ENCODE results near the gene FBXO17.
A peak's percentile ranks its signal among the peaks of the same experiment; 100 is the strongest.
"Not testable (repeated sequence)": the region's sequence is repeated elsewhere in the genome, so short reads cannot be mapped to it uniquely, and the experiment has no call there.

The FBXO17 gene

GRCh38 chr19:38970664-38971532 lies 4.6 kb downstream of the FBXO17 start:
- Mint-ChIP-seq H3K4me1 (ENCODE audit: low read depth) (peaks cover 5% of the 10 kb centered on the region), H3K27me3 (peaks cover 23% of the 10 kb centered on the region), H3K4me3 (no peak overlapping the region), H3K36me3 (ENCODE audit: low read depth) (no peaks in the 10 kb centered on the region), H3K9me3 (no peaks in the 10 kb centered on the region), H3K27ac (no peak overlapping the region)
- DNase-seq = no peak

- H3K4me3 Mint-ChIP-seq; H3K36me3 Mint-ChIP-seq (ENCODE audit: low read depth); H3K9me3 Mint-ChIP-seq; DNase-seq; H3K4me1 Mint-ChIP-seq (ENCODE audit: low read depth); H3K27ac Mint-ChIP-seq: not testable (repeated sequence)
- H3K27me3 Mint-ChIP-seq = peaks cover 29% of the 10 kb centered on the region
Observed at GRCh38 chr19:38966149-38966548, 9.4 kb downstream of the FBXO17 start.

GRCh38 chr19:38964738-38965137 lies 10.8 kb downstream of the FBXO17 start:
- no peaks in the 10 kb centered on the region for H3K9me3 Mint-ChIP-seq
- H3K27me3 Mint-ChIP-seq = peaks cover 24% of the 10 kb centered on the region
- H3K27ac Mint-ChIP-seq = no peak overlapping the region
- no peak for DNase-seq
- H3K4me3 Mint-ChIP-seq = no peak overlapping the region
- no peaks in the 10 kb centered on the region for H3K36me3 Mint-ChIP-seq (ENCODE audit: low read depth)
- peaks cover 4% of the 10 kb centered on the region for H3K4me1 Mint-ChIP-seq (ENCODE audit: low read depth)

DNA sequence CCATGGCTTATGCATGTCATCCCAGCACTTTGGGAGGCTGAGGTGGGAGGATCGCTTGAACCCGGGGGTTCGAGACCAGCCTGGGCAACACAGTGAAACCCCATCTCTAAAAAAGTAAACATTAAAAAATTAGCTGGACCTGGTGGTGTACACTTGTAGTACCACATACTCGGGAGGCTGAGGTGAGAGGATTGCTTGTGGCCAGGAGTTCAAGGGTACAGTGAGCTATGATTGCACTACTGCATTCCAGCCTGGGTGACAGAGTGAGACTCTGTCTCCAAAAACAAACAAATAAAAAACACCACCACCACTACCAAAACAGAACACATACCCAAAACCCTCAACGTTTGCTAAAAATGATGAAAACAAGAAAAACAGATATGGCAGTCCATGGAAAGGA lies 15.9 kb downstream of the FBXO17 start:
- DNase-seq = no peak
- Mint-ChIP-seq H3K4me3 (no peak overlapping the region), H3K4me1 (ENCODE audit: low read depth) (peaks cover 4% of the 10 kb centered on the region), H3K27me3 (peaks cover 11% of the 10 kb centered on the region), H3K9me3 (no peaks in the 10 kb centered on the region), H3K36me3 (ENCODE audit: low read depth) (no peaks in the 10 kb centered on the region), H3K27ac (no peak overlapping the region)

GRCh38 chr19:38958301-38958700 lies 17.2 kb downstream of the FBXO17 start:
- H3K4me1 Mint-ChIP-seq (ENCODE audit: low read depth) = peaks cover 4% of the 10 kb centered on the region
- no peak overlapping the region for H3K27ac Mint-ChIP-seq
- peaks cover 14% of the 10 kb centered on the region for H3K27me3 Mint-ChIP-seq
- no peaks in the 10 kb centered on the region for H3K36me3 Mint-ChIP-seq (ENCODE audit: low read depth)
- no peak for DNase-seq
- no peak overlapping the region for H3K4me3 Mint-ChIP-seq
- no peaks in the 10 kb centered on the region for H3K9me3 Mint-ChIP-seq

- Mint-ChIP-seq H3K9me3 (no peaks in the 10 kb centered on the region), H3K4me3 (no peak overlapping the region), H3K27ac (no peak overlapping the region), H3K27me3 (peaks cover 21% of the 10 kb centered on the region), H3K36me3 (ENCODE audit: low read depth) (no peaks in the 10 kb centered on the region), H3K4me1 (ENCODE audit: low read depth) (peaks cover 5% of the 10 kb centered on the region)
- DNase-seq = no peak
Observed at GRCh38 chr19:38956264-38956663, 19.3 kb downstream of the FBXO17 start.

DNA sequence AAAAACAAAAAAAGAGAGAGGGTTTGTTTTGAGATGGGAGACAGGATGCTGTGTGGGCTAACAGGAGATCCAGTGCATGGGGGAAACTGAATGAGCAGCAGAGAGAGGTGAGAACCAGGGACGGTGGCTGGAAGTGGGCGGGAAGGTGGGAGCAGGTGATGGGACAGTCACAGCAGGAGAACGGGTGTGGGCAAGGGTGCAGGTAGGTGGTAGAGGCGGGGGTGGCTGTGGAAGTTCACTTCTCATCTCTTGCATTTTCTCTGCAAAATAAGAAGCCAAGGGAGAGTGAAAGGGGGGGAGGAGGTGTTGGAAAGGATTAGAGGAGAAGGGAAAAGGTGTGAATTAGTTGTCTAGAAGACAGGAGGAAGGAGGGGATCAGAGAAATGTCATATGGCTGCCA lies 21.9 kb downstream of the FBXO17 start:
- peaks cover 15% of the 10 kb centered on the region for H3K4me1 Mint-ChIP-seq (ENCODE audit: low read depth)
- H3K27me3 Mint-ChIP-seq = peaks cover 31% of the 10 kb centered on the region
- H3K36me3 Mint-ChIP-seq (ENCODE audit: low read depth) = no peaks in the 10 kb centered on the region
- no peak overlapping the region for H3K27ac Mint-ChIP-seq
- DNase-seq = no peak
- H3K9me3 Mint-ChIP-seq = no peaks in the 10 kb centered on the region
- H3K4me3 Mint-ChIP-seq = no peak overlapping the region

DNA sequence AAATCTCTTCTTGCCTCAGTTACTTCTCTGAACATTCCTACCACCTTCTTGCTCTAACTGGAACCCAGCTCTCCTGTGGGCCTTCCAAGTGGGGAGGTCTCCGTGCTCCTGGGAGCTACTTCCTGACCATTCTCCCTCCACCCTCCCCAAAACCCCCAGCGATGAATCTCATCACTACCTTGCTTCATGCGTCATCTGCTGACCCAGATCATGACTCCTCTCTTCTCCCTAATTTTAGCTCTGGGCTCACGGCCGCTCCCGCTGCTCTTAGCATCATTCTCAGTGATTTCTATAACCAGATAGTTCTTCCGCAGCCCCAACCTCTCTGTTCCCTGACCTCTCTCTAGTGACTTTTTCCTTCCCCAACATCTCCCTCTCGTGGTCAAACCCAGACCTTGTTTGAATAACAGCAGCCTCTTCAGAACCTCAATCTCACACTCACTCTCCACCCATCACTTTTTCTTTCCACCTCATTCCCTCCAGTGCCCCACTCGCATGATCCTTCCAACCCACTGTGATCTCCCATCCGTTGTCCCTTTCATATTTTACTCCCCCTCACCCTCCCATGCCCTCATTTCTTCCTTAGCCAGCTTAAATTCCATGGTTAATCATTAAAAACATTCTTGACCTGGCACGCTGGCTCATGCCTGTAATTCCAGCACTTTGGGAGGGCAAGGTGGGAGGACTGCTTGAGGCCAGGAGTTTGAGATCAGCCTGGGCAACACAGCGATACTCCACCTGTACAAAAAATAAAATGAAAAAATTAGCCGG lies 23.0 kb downstream of the FBXO17 start:
- Mint-ChIP-seq H3K4me1 (ENCODE audit: low read depth) (peaks cover 15% of the 10 kb centered on the region), H3K27me3 (peaks cover 31% of the 10 kb centered on the region), H3K36me3 (ENCODE audit: low read depth) (no peaks in the 10 kb centered on the region), H3K4me3 (no peak overlapping the region), H3K9me3 (no peaks in the 10 kb centered on the region), H3K27ac (no peak overlapping the region)
- no peak for DNase-seq

- H3K9me3 Mint-ChIP-seq = no peaks in the 10 kb centered on the region
- H3K27me3 Mint-ChIP-seq = peaks cover 31% of the 10 kb centered on the region
- no peak overlapping the region for H3K4me3 Mint-ChIP-seq
Observed at GRCh38 chr19:38951187-38951586, 24.4 kb downstream of the FBXO17 start.

DNA sequence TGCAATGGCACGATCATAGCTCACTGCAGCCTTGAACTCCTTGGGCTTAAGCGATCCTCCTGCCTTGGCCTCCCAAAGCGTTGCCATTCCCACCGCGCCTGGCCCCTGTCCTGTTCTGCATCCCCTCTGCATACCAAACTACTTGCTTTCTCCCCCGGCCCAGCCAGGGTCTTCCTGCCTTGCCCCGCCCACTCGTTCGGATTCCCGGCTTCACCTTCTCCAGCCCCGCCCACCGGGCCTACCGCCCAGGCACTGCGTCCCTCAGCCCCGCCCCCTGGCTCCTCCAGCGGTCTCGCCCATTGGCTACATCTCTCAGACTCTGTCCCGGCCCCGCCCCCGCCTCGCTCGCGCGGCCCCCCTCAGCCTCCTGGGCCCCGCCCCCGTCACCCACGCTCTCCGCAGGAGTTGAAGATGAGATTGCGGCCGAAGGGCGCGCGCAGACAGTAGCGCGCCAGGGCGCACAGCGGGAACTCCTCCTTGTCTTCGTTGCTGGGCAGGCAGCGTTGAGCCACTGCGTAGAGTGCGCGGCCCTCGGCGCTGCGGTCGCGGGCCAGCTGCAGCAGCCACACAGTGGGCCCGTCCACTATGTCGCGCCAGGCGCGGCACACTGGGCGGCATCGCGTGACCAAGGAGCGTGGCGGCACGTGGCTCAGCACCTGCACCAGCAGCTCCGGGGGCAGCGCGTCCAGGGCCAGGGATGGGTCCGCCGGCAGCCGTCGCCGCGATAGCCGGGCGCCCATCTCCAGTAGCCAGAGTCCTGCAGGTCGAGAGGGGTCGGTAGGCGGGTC lies 25.8 kb downstream of the FBXO17 start:
- peak overlapping the region; percentile 55 for H3K4me3 Mint-ChIP-seq
- H3K4me1 Mint-ChIP-seq (ENCODE audit: low read depth) = peaks cover 15% of the 10 kb centered on the region
- H3K27me3 Mint-ChIP-seq = peaks cover 31% of the 10 kb centered on the region
- peak; percentile 87 for DNase-seq
- H3K9me3 Mint-ChIP-seq = no peaks in the 10 kb centered on the region
- no peaks in the 10 kb centered on the region for H3K36me3 Mint-ChIP-seq (ENCODE audit: low read depth)
- no peak overlapping the region for H3K27ac Mint-ChIP-seq

More at GRCh38 chr19:38951187-38951586, 24.4 kb downstream of the FBXO17 start:
- Mint-ChIP-seq H3K4me1 (ENCODE audit: low read depth) (peaks cover 15% of the 10 kb centered on the region), H3K27ac (no peak overlapping the region), H3K36me3 (ENCODE audit: low read depth) (no peaks in the 10 kb centered on the region)
- no peak for DNase-seq

- Mint-ChIP-seq H3K27me3 (peaks cover 10% of the 10 kb centered on the region), H3K4me3 (no peak overlapping the region), H3K4me1 (ENCODE audit: low read depth) (peaks cover 13% of the 10 kb centered on the region), H3K27ac (no peak overlapping the region), H3K36me3 (ENCODE audit: low read depth) (no peaks in the 10 kb centered on the region), H3K9me3 (no peaks in the 10 kb centered on the region)
- DNase-seq = no peak
Observed at GRCh38 chr19:38946229-38947010, 29.1 kb downstream of the FBXO17 start.

- Mint-ChIP-seq H3K4me3 (no peak overlapping the region), H3K36me3 (ENCODE audit: low read depth) (no peaks in the 10 kb centered on the region), H3K27me3 (peaks cover 10% of the 10 kb centered on the region), H3K4me1 (ENCODE audit: low read depth) (peaks cover 15% of the 10 kb centered on the region), H3K27ac (no peak overlapping the region), H3K9me3 (no peaks in the 10 kb centered on the region)
- DNase-seq = no peak
Observed at GRCh38 chr19:38945562-38946228, 29.8 kb downstream of the FBXO17 start.

- Mint-ChIP-seq H3K4me1 (ENCODE audit: low read depth) (peaks cover 12% of the 10 kb centered on the region), H3K4me3 (no peak overlapping the region), H3K27me3 (peaks cover 7% of the 10 kb centered on the region), H3K27ac (no peak overlapping the region), H3K9me3 (no peaks in the 10 kb centered on the region), H3K36me3 (ENCODE audit: low read depth) (no peaks in the 10 kb centered on the region)
- no peak for DNase-seq
Observed at GRCh38 chr19:38944981-38945506, 30.5 kb downstream of the FBXO17 start.
